Measurements from ENCODE around the gene UNC5B. TPM values are rescaled to one million over a fixed set of nuclear protein-coding genes. Genes with fewer than 3 reads are reported as not detected.
"Not testable (repeated sequence)": the region's sequence is repeated elsewhere in the genome, so short reads cannot be mapped to it uniquely, and the experiment has no call there.

The UNC5B gene
- total RNA-seq, 1 donor from 2014 or later: not detected

DNA sequence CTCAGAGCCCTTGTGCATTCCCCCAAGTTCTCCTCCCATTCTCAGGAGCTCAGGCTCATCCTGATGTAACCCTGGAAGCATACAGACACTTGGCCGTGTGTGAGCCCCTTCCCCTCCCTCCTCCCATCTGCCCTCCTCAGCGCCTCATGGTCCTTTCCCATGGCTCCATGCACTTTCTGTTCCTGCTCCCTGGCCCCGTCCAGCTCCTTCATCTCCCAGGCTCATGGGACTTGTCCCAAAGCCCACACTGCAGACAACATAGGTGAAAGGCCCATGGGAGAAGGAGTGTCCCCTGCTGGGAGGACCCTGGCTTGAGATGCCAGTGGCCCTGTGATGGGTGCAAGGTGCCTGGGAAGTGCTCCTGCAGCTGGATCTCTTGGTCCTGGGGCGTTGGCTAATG is 82.5 kb downstream of the UNC5B start:
- intact Hi-C loops (cut with micrococcal nuclease): no loop called here

DNA sequence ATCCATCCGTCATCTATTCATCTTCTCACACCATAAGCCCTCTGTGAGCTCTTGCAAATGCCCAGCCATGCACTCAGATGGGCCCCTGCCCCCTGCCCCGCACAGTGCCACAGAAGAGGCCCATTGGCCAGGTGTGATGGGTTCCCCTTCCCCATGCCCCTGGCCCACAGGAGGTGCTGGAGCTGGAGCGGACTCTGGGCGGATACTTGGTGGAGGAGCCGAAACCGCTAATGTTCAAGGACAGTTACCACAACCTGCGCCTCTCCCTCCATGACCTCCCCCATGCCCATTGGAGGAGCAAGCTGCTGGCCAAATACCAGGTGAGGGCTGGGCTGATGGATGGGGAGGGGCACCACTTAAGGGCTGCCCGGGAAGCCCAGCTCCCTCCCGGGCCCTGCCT is 83.3 kb downstream of the UNC5B start:
- intact Hi-C loops (cut with micrococcal nuclease): no loop called here

DNA sequence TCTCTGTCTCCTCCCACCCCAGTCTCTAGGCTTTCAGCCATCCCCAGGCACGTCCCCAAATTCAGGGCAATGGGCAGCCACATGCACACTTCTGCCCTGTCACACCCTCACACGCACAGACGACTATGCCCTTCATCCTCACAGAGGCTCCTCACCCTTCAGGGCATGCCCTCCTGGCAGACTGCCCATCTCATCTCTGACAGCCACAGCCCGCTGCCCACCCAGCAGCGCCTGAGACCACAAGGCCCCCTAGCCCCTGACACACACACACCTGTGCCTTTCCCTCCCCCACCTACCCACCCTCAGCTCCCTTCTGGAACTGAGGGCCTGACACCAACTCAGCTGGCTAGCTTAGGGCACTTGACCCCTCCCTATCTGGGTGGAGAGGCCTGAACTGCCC is 83.7 kb downstream of the UNC5B start:
- intact Hi-C loops (cut with micrococcal nuclease): no loop called here

DNA sequence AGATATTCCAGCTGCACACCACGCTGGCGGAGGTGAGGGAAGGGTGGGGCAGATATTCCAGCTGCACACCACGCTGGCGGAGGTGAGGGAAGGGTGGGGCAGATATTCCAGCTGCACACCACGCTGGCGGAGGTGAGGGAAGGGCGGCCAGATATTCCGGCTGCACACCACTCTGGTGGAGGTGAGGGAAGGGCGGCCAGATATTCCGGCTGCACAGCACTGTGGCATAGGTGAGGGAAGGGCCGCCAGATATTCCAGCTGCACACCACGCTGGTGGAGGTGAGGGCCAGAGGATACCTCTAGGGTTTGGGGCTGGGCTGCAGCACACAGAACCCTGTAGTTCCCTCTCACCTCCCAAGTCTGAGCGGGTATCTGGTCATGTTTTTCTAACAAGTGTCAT is 84.4 kb downstream of the UNC5B start:
- intact Hi-C loops (cut with micrococcal nuclease): not testable (repeated sequence)

DNA sequence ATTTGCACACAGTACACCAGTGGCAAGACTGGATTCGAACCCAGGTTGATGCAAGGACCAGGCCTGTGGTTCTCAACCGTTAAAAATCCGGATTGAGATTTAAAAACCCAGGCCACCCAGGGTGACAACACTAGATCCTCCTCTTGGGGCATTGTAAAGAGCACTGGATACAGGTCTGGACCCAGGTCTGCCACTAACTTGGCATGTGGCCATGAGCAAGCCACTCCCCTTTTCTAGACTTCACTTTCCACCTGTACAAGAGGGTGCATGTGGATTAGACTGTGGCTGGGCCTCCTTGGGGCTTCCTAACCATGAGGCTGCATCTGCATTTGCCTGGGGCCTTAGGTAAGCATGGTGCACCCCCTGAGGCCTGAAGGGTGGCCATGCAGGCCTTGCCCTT is 85.0 kb downstream of the UNC5B start:
- intact Hi-C loops (cut with micrococcal nuclease): no loop called here

DNA sequence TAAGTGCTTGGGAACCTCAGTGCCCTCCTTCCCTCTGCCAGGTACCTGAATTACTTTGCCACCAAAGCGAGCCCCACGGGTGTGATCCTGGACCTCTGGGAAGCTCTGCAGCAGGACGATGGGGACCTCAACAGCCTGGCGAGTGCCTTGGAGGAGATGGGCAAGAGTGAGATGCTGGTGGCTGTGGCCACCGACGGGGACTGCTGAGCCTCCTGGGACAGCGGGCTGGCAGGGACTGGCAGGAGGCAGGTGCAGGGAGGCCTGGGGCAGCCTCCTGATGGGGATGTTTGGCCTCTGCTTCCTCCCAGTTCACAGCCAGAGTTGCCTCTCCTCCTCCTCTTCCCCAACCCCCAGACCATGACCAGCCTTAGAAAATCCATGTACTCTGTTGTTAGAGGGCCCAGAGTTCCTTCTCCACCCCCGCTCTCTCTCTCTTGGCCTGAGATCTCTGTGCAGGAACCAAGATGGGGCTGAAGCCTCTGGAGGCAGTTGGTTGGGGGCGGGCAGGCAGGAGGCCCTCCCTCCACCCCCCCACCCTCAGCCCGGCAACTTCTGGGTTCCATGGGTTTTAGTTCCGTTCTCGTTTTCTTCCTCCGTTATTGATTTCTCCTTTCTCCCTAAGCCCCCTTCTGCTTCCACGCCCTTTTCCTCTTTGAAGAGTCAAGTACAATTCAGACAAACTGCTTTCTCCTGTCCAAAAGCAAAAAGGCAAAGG is 86.9 kb downstream of the UNC5B start:
- intact Hi-C loops (cut with micrococcal nuclease): no loop called here

DNA sequence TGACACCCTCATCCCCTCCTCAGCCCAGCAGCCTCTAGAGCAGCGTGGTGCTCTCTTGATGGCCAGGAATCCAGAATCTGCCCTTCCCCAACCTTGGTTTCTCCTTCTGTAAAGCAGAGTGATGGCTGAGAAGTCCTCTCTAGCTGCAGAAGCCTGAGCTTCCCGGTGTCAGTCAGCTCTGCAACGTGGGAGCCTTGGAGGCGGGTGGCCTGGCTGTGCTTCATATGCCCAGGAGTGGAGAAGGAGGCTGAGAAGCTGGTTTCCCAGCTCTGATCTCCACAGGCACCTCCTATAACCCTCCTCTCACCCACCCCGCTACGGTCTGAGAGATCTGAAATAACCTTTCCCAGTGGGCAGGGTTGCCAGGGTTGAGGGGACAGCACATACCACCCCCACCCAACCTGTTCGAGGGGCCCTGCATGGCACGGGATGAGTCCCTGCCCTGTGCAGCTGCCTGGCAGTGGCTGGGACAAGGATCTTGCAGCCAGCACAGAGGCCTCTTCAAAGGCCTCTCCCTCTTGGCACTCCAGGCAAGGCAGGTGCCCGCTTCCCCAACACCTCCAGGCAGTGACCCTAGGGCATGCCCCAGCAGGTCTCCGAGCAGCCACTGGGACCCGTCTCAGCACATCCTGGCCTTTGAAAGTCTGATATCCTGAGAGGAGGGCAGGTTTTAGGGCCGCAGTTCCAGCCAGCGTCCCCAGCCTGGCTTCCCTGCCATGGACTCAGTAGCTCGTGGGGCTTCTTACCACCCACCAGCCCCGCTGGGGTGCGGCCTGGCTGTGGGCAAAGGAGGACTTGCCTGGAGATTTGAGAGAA is 88.4 kb downstream of the UNC5B start:
- intact Hi-C loops (cut with micrococcal nuclease): no loop called here

DNA sequence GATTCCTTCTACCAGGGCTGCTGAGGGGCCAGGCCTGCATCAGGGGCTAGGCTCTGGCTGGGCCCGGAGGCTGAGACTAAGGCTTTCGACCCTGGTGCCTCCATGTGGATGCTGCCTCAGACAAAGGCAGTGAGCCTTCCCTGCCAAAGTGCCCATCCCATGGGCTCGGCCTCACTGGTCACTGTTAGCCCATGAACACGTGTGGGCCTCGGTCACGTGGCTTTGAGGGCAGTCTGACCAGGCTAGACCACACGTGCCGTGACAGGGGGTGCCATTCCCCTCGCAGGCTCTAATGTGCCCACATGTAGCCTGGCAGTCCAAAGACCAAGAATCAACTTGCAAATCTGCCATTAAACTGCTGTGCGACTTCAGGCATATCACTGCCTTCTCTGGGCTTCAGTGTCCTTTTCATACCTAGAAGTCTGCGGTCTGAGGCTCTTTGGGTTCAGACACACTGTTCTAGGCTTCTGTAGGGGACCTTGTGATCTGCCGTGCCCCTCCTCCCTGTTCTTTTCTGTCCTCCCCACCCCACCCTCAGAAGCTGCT is 89.1 kb downstream of the UNC5B start:
- intact Hi-C loops (cut with micrococcal nuclease): no loop called here

DNA sequence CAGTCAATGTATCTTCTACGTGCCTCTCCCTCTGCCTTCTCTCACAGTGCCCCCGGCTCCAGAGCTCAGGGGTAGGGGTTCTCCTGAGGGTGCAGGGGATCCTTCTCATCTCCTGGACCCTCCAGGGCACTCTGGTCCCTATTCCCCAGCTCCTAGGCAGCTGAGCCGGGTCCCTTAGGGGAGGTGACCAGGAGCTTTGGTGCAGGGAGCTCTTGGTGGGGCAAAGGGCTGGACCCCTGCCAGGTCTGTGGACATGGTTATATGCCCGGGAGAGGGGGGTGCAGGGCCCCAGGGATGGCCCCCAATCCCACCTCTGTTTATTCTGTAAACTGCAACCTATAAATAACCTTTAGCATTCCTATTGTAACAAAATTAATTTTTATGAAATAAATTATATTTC is 90.1 kb downstream of the UNC5B start:
- intact Hi-C loops (cut with micrococcal nuclease): no loop called here

DNA sequence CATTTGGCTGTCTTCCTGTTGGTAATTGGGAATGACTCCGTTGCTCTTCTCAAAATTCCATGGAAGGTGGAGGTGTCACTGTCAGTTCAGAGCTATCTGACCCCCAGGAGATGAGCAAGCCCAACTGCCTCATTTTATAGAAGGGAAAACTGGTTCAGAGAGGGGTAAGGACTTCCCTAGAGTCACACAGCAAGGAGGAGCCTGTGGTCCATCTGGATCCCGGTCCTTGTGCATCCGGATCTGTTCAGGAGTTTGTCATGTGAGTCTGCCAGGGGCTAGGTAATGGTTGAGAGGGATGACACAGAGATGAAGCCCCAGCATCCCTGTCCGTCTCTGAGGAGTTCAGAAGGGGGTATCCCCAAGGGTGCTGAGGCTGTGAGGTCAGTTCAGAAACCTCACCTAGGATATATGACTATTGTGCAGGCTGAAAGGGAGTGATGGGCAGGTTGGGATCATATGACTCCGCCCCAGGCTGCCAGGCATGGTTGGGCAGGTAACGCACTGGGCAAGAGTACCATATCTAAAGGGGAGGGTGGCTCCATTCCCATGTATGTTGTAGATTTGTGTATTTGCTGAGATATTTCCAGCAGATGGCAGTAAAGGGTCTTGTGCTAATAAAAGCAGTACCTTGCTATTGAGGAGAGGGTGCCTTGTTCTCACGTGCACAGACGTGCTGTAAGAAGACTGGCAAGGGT is 90.7 kb downstream of the UNC5B start:
- intact Hi-C loops (cut with micrococcal nuclease): no loop called here

DNA sequence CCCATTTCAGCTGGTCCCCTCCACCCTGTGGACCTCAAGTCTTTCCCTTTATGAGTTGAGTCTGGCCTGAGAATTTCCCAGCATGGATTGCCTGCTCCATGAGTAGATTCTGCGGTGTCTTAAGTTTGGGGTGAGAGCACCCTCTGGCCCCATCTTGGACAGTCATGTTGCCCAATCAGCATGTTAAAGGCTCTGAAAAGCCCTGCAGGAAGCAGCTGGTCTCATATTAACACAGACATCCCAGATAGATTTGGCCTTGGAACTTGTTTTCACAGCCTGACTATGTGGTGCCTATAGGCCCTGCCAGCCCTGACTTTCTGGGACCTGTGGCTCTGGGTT is 91.2 kb downstream of the UNC5B start:
- intact Hi-C loops (cut with micrococcal nuclease): no loop called here

DNA sequence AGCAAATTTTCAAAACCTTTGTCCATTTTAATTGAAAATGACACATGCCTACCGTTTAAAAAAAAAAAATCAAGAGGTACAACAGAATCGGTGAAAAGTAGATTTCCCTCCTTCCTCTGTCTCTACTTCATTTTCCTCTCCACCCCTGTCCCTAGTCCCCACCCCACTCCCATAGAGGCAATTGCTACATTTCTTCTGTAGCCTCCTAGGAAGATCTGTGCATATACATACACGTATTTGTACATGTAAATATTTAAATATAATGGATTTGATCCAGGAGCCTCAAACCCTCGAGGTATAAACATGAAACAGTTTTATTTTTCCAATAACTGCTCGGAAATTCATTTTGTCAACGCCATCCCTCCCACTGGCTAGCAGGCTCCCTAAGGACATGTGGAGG is 92.5 kb downstream of the UNC5B start:
- intact Hi-C loops (cut with micrococcal nuclease): no loop called here

DNA sequence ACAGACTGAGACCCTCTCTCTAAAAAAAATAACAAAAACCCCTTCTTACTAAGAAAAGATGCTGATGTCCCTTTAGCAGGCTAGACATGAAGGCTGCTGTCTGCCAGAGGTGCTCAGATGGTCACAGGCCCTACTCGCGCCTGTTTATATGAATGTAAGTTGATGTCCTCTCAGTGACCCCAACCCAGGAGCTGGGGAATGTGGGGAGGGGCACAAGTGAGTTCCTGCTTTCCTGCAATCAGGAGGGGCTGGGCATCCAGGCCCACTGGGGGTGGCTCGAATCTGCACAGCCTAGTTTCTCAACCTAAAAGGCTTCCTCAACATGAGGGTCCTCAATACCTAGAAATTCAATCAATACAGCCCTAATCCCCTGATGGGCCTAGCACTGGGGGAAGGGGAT is 94.6 kb downstream of the UNC5B start:
- intact Hi-C loops (cut with micrococcal nuclease): no loop called here

DNA sequence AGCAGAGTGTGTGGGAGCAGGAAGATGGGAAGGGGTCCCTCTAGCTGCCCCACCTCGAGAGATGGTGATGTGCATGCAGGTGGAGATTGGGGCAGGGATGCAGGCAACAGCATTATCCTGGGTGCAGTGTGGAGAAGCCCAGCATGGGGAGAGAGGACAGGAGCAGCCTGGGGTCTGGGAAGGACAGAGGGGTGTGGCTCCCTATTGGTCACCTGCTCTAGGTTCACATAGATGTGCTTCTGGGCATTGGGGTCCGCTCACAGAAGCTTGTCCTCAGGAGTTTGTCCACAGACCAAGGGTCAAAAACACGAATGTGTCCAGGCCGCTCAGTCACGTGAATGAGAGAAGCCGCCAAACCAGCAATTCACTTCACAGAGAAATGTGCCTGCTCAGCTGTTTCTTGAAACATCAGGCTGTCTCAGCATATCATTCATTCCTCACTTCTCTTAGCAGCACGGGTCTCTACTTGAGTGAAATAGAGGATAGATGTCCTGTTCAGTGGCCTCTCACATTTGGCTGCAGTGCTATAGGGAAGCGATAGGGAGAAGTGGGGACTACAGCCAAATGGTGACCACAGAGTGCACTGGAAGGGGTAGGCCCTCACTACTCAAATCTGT is 95.2 kb downstream of the UNC5B start:
- intact Hi-C loops (cut with micrococcal nuclease): no loop called here

DNA sequence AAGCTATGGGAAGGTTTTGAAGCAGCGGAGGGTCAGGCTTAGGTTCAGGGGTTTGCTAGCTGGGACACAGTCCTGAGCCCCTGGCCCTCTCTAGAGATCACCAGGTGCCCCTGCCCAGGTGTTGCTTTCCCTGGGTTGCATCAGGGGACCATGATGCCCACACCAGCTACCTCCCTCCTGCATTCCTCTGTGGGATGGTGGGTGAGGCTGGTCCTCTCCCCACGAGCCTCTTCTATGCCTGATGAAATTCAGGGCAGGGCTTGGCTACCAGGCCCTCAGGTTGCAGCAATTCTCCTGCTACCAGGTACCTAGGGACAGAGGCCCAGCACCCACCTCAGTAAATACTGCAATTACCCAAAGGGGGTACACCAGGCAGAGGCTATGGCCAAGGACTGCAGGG is 95.9 kb downstream of the UNC5B start:
- intact Hi-C loops (cut with micrococcal nuclease): no loop called here

DNA sequence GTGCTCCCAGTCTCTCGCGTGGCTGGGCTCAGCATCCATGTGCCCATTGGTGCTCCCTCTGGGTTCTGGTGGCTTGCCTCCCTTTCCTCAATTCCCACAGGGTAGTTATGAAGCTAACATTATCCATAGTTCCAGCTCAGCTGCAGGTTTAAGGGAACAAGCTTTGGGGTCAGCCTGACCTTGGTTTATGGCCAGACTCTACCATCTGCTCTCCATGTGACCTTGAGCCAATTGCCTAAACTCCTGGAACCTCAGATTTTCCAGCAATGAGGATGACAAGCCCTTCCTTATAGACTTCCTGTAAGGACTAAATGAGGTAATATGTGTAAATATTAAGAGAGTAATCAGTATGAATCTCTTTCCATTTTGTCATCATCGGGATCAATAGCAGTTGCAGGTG is 96.6 kb downstream of the UNC5B start:
- intact Hi-C loops (cut with micrococcal nuclease): no loop called here

DNA sequence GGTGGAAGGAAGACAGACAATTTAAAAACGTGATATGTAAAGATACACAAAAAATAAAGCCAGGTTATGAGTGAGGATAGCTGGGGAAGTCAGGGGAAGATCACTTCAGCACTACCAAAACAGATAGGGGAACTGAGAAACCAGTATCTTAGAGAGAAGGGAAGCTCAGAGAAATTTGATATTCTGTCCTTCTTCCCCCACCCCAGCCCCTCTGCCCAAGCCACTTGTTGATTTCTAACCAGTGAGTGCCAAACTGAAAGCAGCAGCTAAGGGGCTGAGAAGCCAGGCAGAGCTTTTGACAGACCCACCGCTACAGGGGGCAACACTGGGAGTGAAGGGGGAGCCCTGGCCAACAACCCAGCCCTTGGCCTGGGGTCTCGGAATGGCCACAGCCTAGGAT is 97.5 kb downstream of the UNC5B start:
- intact Hi-C loops (cut with micrococcal nuclease): loop anchor here (10.0 kb wide), 1 partner anchor 735 kb away; no protein-coding TSS in a partner anchor

DNA sequence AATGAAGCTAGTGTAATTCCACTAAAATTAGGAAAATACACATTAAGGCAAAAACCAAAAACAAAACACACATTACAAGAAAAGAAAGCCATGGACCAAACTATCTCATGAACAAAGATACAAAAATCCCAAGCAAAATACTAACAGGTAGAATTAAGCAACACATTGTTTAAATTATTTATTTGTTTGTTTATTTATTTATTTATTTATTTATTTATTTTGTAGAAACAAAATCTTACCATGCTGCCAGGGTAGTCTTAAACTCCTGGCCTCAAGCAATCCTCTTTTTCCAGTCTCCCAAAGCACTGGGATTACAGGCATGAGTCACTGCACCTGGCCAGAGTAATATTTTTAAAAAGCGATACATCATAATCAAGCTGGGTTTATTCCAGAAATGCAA is 99.8 kb downstream of the UNC5B start:
- intact Hi-C loops (cut with micrococcal nuclease): loop anchor here (10.0 kb wide), 1 partner anchor 733 kb away; no protein-coding TSS in a partner anchor

DNA sequence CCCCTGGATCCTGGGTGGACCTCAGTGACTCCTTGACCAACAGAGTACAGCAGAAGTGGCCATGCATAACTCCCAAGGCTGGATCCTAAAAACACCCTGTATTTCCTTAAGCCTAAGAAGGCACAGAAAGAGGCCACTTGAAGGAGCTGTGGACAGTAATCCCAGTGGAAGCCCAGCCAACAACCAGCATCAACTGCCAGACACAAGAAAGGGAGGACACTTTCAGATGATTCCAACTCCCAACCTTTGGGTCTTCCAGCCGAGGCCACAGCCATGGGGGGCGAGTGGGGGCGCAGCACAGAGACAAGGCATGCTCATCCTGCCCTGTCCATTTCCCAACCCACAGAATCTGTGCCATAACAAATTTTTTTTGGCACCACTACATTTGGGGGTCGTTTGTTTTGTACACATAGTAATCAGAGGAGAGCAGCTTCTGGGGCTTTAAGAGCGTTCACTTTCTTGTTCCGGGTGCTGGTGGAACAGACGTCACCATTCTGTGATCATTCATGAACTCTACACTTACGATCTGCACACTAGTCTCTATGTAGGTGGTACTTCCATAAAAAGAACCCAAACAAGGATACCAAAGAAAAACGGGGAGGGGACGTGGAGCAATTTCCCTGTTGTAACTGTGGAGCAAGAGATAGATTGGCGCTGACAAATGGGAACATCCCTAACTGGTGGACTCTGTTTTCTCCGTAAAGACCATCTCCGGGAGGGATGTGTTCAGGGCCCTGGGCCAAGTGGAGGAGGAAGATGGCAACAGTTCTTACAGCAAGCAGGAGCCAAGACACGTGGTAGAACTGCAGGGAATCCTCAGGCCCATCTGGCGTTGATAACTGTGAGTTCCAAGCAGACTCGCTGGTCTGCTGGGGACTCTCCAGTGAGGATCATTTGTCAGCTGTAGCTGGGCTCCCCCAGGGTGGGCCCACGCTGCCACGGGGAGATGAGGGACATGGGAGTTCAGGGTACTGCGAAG is 100.7 kb downstream of the UNC5B start:
- intact Hi-C loops (cut with micrococcal nuclease): loop anchor here (10.0 kb wide), 1 partner anchor 732 kb away; no protein-coding TSS in a partner anchor

DNA sequence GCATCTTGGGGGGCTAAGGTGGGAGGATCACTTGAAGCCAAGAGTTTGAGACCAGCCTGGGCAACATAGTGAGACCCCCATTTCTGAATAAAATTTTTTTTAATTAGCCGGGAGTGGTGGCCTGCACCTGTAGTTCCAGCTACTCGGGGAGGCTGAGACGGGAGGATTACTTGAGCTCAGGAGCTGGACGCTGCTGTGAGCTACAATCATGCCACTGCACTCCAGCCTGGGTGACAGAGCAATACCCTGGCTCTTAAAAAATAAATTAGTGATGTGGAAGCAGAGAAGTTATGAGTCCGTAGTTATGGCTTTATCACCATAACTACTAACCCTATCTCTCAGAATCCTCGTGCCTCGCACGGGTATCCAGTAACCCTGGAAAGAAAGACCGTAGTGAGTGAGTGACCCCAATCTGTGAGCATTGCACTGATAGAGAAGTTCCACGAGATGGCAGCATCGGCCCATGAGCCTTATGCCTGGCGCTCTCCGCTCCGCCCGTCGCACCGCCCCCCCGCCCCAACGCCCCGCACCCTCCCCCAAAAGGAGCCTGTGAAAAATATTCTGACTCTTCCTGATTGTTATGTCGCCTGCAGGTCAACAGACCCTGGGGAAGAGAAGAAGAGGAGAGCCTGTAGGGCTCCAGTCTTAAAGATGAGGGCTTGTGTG is 101.8 kb downstream of the UNC5B start:
- intact Hi-C loops (cut with micrococcal nuclease): loop anchor here (1.0 to 10.0 kb wide), 5 partner anchors 256 to 731 kb away; no protein-coding TSS in a partner anchor
